Natural killer cell (primary cell): ENCODE results near the gene ENPP7. TPM values are rescaled to one million over a fixed set of nuclear protein-coding genes. Genes with fewer than 3 reads are reported as not detected.

Source experiments
- ATAC-seq, 3 donors: fragments of 150-1000 bp in 2 of 3; fragments of 200-7000 bp in 1 of 3; cut with Tn5 transposase; 1 replicate in 1 of 3; 2 replicates in 2 of 3; pipeline ENCODE4 v1.10.0; 2021; ENCODE audit warnings: mild to moderate bottlenecking in 2 of 3, moderate library complexity in 2 of 3
- DNase-seq, 2 donors: peaks; one replicate each; pipeline versions ENCODE4 v3.0.0 to v3.0.0-alpha.2; 2013 to 2021; ENCODE audit warnings: mixed read lengths in 1 of 2
- H3K27ac ChIP-seq: one replicate; pipeline ENCODE4 v1.5.1; 2013; ENCODE audit warnings: mild to moderate bottlenecking, low read length
- H3K27me3 ChIP-seq: one replicate; pipeline ENCODE4 v1.6.1; 2013; ENCODE audit warnings: low read length; ENCODE audit not compliant: control insufficient read depth, insufficient read depth
- H3K36me3 ChIP-seq: one replicate; pipeline ENCODE4 v1.6.1; 2013; ENCODE audit warnings: low read length; ENCODE audit not compliant: control insufficient read depth, insufficient read depth
- H3K4me1 ChIP-seq: one replicate; pipeline ENCODE4 v1.6.1; 2013; ENCODE audit warnings: low read length; ENCODE audit not compliant: control insufficient read depth, insufficient read depth
- H3K4me3 ChIP-seq: one replicate; pipeline ENCODE4 v1.5.1; 2013; ENCODE audit warnings: low read length
- H3K9me3 ChIP-seq: one replicate; pipeline ENCODE4 v1.6.1; 2013; ENCODE audit warnings: low read length; ENCODE audit not compliant: control insufficient read depth, insufficient read depth
- H3K27ac Mint-ChIP-seq, 2 donors: one replicate each; pipeline ENCODE4 v1.8.0; 2022; ENCODE audit warnings: mild to moderate bottlenecking in 2 of 2, mixed read lengths in 2 of 2, moderate library complexity in 1 of 2
- H3K27me3 Mint-ChIP-seq, 2 donors: one replicate each; pipeline ENCODE4 v1.8.0; 2022; ENCODE audit warnings: low read depth in 2 of 2, mixed read lengths in 2 of 2
- H3K36me3 Mint-ChIP-seq: one replicate; pipeline ENCODE4 v1.8.0; 2022; ENCODE audit warnings: mixed read lengths
- H3K4me1 Mint-ChIP-seq, 2 donors: one replicate each; pipeline ENCODE4 v1.8.0; 2022; ENCODE audit warnings: mixed read lengths in 2 of 2
- H3K4me3 Mint-ChIP-seq: one replicate; pipeline ENCODE4 v1.8.0; 2022; ENCODE audit warnings: mild to moderate bottlenecking, moderate library complexity, mixed read lengths
- H3K9me3 Mint-ChIP-seq, 2 donors: one replicate each; pipeline ENCODE4 v1.8.0; 2022; ENCODE audit warnings: mixed read lengths in 2 of 2
- CTCF ChIP-seq: fragments of 200-600 bp; IDR thresholded peaks from one replicate; pipeline ENCODE4 v1.8.0; 2022; ENCODE audit warnings: antibody characterized with exemption
- WGBS: methylation state at CpG from one replicate; pipeline ENCODE4 v1.1.7; 2013; ENCODE audit warnings: missing lambda C conversion rate; ENCODE audit not compliant: insufficient coverage; 5-methylcytosine and 5-hydroxymethylcytosine counted together
- intact Hi-C: fragments of 100-400 bp; cut with micrococcal nuclease; formaldehyde crosslinking; loops from one replicate; pipeline ENCODE4 v1.14.2; 2022
- total RNA-seq, 4 donors: library from RNA; stranded (reverse); fragments of 120-200 nt in 1 of 4; gene quantifications; one replicate each; pipeline versions ENCODE4 v1.2.3 to v1.2.4, GENCODE V29; 2013 to 2022

The ENPP7 gene
- total RNA-seq, 3 donors from 2014 or later (not counting 1 experiment from before 2014, with no cell fraction given): 0.95 TPM; not detected in 2

GRCh38 chr17:79758271-79758670 lies 27.5 kb downstream of the ENPP7 start:
- no peaks in the 10 kb centered on the region for H3K27me3 ChIP-seq
- 92% methylated on average over 4 of the region's 6 CpGs for WGBS

GRCh38 chr17:79760197-79760906 lies 29.6 kb downstream of the ENPP7 start:
- Histone ChIP-seq H3K27me3 (no peaks in the 10 kb centered on the region), H3K9me3 (no peaks in the 10 kb centered on the region), H3K36me3 (no peaks in the 10 kb centered on the region), H3K4me1 (no peaks in the 10 kb centered on the region), H3K27ac (no peak overlapping the region), H3K4me3 (no peak overlapping the region)
- Mint-ChIP-seq H3K36me3 (no peaks in the 10 kb centered on the region), H3K4me1 (no peaks in the 10 kb centered on the region), H3K4me3 (no peak overlapping the region), H3K9me3 (no peaks in the 10 kb centered on the region), H3K27ac (no peak overlapping the region), H3K27me3 (peaks cover 8 to 18% of the 10 kb centered on the region in 2 donors)
- ATAC-seq: no peak
- WGBS: 83% methylated on average over 21 of the region's 21 CpGs
- DNase-seq: no peak
- intact Hi-C loops: no loop called here
- TF ChIP-seq CTCF: no peak

More at GRCh38 chr17:79758271-79758670, 27.5 kb downstream of the ENPP7 start:
- DNase-seq (no peak), ATAC-seq (no peak)
- H3K27ac ChIP-seq: no peak overlapping the region
- no peaks in the 10 kb centered on the region for H3K36me3 Mint-ChIP-seq
- intact Hi-C loops: no loop called here
- peaks cover 8 to 18% of the 10 kb centered on the region in 2 donors for H3K27me3 Mint-ChIP-seq
- H3K4me1 Mint-ChIP-seq: no peaks in the 10 kb centered on the region
- H3K4me3 ChIP-seq: no peak overlapping the region
- H3K4me1 ChIP-seq: no peaks in the 10 kb centered on the region
- no peaks in the 10 kb centered on the region for H3K9me3 Mint-ChIP-seq
- H3K4me3 Mint-ChIP-seq: no peak overlapping the region
- TF ChIP-seq CTCF: no peak
- no peak overlapping the region for H3K27ac Mint-ChIP-seq
- H3K36me3 ChIP-seq: no peaks in the 10 kb centered on the region
- no peaks in the 10 kb centered on the region for H3K9me3 ChIP-seq

GRCh38 chr17:79761894-79762589 lies 31.3 kb downstream of the ENPP7 start:
- H3K36me3 Mint-ChIP-seq: no peaks in the 10 kb centered on the region
- no peaks in the 10 kb centered on the region for H3K4me1 Mint-ChIP-seq

More at GRCh38 chr17:79761894-79762589, 31.3 kb downstream of the ENPP7 start:
- intact Hi-C loops: no loop called here
- no peaks in the 10 kb centered on the region for H3K27me3 ChIP-seq
- ATAC-seq: no peak
- Mint-ChIP-seq H3K27ac (no peak overlapping the region), H3K27me3 (peaks cover 4 to 18% of the 10 kb centered on the region in 2 donors), H3K4me3 (no peak overlapping the region), H3K9me3 (no peaks in the 10 kb centered on the region)
- WGBS: 82% methylated on average over 16 of the region's 19 CpGs
- no peaks in the 10 kb centered on the region for H3K36me3 ChIP-seq
- H3K4me3 ChIP-seq: no peak overlapping the region
- no peak for DNase-seq
- no peak overlapping the region for H3K27ac ChIP-seq
- TF ChIP-seq CTCF: no peak
- no peaks in the 10 kb centered on the region for H3K4me1 ChIP-seq
- H3K9me3 ChIP-seq: no peaks in the 10 kb centered on the region
